Thyroid gland (tissue), 4 donors: ENCODE measurements around the gene ELMO1.

ENCODE experiments used
- CTCF ChIP-seq, 6 experiments: fragments of 200-600 bp in 3 of 6; fragments of 450-650 bp in 3 of 6; sonication (generic) in 3 of 6; IDR thresholded peaks; one replicate each; pipeline ENCODE4 v1.5.1; 2016 to 2019; ENCODE audit warnings: antibody characterized with exemption in 6 of 6, mild to moderate bottlenecking in 2 of 6, inconsistent platforms in 1 of 6, moderate library complexity in 1 of 6
- POLR2A ChIP-seq, 2 donors: fragments of 450-650 bp; IDR thresholded peaks; one replicate each; pipeline ENCODE4 v1.6.1; 2017; ENCODE audit warnings: antibody characterized with exemption in 2 of 2, mild to moderate bottlenecking in 2 of 2, moderate library complexity in 1 of 2

GRCh38 chr7:37262181-37262580, 186.5 kb downstream of the ELMO1 start:
- TF ChIP-seq CTCF (IDR thresholded peaks at IDR 0.05) (no peak), POLR2A (IDR thresholded peaks at IDR 0.05) (no peak)
